Chondrocyte (in vitro differentiated cells): ENCODE data around the gene ARHGAP42. TPM values are rescaled to one million over a fixed set of nuclear protein-coding genes. Genes with fewer than 3 reads are reported as not detected.

Experiments used
- DNase-seq: peaks from one replicate; pipeline ENCODE4 v3.0.0; 2021; ENCODE audit warnings: mixed read lengths, low spot score
- H3K27ac Mint-ChIP-seq: one replicate; pipeline ENCODE4 v1.8.0; 2021; ENCODE audit warnings: mild to moderate bottlenecking, moderate library complexity, mixed read lengths; ENCODE audit not compliant: unreplicated experiment
- H3K27me3 Mint-ChIP-seq: 2 replicates; pipeline ENCODE4 v1.8.0; 2021; ENCODE audit warnings: low read depth, mixed read lengths
- H3K36me3 Mint-ChIP-seq: 2 replicates; pipeline ENCODE4 v1.8.0; 2021; ENCODE audit warnings: low read depth, mixed read lengths
- H3K4me1 Mint-ChIP-seq: 2 replicates; pipeline ENCODE4 v1.8.0; 2021; ENCODE audit warnings: low read depth, mild to moderate bottlenecking, mixed read lengths
- H3K4me3 Mint-ChIP-seq: one replicate; pipeline ENCODE4 v1.8.0; 2021; ENCODE audit warnings: mild to moderate bottlenecking, moderate library complexity, mixed read lengths; ENCODE audit not compliant: unreplicated experiment
- H3K9me3 Mint-ChIP-seq: 2 replicates; pipeline ENCODE4 v1.8.0; 2021; ENCODE audit warnings: low read depth, mixed read lengths
- total RNA-seq: library from RNA; stranded (reverse); gene quantifications from 3 replicates; pipeline ENCODE4 v1.2.1, GENCODE V29; 2021
- TF ChIP-seq, protein P1 (sequence below): fragments of 200-600 bp; sonication (generic); IDR thresholded peaks from 2 replicates; pipeline ENCODE4 v1.5.0; 2021; ENCODE audit warnings: antibody characterized with exemption, mild to moderate bottlenecking, moderate library complexity

ARHGAP42 gene
- total RNA-seq, 1 donor from 2014 or later: 16.1 TPM

DNA sequence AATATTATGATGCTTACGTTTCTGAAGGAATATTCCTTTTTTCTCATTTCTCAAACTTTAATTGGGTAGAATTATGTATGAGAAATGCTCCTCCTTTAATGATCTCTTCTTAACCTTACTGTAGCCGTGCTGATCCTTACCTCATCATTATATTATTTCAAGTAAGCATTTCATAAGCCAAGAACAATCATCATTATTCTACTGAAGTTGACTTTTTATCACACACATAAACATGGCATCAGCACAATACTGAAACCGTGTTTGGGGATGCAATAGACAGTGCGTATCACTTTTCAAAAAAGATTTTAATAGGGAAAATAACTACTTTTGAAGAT is 162.8 kb downstream of the ARHGAP42 start:
- Mint-ChIP-seq H3K36me3 (no peaks in the 10 kb centered on the region), H3K4me1 (peaks cover 15% of the 10 kb centered on the region), H3K4me3 (no peak overlapping the region), H3K27ac (peak overlapping the region; percentile 80), H3K9me3 (no peaks in the 10 kb centered on the region), H3K27me3 (no peaks in the 10 kb centered on the region)
- no peak for DNase-seq
- TF ChIP-seq, protein P1, sequence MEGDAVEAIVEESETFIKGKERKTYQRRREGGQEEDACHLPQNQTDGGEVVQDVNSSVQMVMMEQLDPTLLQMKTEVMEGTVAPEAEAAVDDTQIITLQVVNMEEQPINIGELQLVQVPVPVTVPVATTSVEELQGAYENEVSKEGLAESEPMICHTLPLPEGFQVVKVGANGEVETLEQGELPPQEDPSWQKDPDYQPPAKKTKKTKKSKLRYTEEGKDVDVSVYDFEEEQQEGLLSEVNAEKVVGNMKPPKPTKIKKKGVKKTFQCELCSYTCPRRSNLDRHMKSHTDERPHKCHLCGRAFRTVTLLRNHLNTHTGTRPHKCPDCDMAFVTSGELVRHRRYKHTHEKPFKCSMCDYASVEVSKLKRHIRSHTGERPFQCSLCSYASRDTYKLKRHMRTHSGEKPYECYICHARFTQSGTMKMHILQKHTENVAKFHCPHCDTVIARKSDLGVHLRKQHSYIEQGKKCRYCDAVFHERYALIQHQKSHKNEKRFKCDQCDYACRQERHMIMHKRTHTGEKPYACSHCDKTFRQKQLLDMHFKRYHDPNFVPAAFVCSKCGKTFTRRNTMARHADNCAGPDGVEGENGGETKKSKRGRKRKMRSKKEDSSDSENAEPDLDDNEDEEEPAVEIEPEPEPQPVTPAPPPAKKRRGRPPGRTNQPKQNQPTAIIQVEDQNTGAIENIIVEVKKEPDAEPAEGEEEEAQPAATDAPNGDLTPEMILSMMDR: no peak

DNA sequence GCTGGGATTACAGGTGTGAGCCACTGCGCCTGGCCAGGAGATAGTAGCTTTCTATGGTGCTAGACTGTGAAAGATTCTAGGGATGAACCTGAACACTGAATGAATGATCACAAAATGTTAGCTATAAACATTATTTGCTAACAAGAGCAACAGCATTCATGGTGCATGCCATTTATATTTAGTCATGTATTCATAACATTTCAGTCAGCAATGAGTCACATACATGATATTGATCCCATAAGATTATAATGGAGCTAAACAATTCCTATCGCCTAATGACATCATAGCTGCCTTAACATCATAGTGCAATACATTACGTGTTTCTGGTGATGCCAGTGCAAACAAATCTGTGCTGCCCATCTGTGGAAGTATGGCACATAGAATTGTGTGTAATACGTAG is 164.1 kb downstream of the ARHGAP42 start:
- H3K27ac Mint-ChIP-seq: no peak overlapping the region
- DNase-seq: no peak
- no peaks in the 10 kb centered on the region for H3K36me3 Mint-ChIP-seq
- H3K9me3 Mint-ChIP-seq: no peaks in the 10 kb centered on the region
- TF ChIP-seq, protein P1: no peak
- no peak overlapping the region for H3K4me3 Mint-ChIP-seq
- no peaks in the 10 kb centered on the region for H3K27me3 Mint-ChIP-seq
- peaks cover 16% of the 10 kb centered on the region for H3K4me1 Mint-ChIP-seq

DNA sequence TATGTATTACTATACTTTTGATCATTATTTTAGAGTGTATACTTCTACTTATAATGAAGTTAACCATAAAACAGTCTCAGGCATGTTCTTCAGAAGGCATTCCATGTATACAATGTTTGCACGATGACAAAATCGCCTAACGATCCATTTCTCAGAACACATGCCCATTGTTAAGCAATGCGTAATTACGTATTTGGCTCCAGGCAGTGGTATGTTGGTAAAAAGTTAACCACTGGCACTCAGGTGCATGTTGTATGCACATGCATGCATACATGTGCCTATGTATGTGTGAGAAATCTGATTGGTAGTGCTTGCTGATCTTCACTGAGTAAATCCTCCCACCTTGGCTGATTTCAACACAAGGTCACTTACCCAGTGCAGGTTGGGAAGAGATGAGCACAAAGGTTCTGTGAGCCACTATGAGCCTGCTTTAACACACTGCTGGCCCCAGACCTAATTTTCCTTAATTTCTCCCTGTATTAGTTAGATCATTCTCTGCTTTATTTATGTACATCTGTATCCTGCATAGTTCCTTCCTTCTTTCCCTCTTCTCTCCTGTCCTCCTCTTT is 164.6 kb downstream of the ARHGAP42 start:
- no peaks in the 10 kb centered on the region for H3K27me3 Mint-ChIP-seq
- H3K36me3 Mint-ChIP-seq: no peaks in the 10 kb centered on the region
- no peak overlapping the region for H3K27ac Mint-ChIP-seq
- no peak for DNase-seq
- peaks cover 21% of the 10 kb centered on the region for H3K4me1 Mint-ChIP-seq
- no peak overlapping the region for H3K4me3 Mint-ChIP-seq
- TF ChIP-seq, protein P1: no peak
- H3K9me3 Mint-ChIP-seq: no peaks in the 10 kb centered on the region

DNA sequence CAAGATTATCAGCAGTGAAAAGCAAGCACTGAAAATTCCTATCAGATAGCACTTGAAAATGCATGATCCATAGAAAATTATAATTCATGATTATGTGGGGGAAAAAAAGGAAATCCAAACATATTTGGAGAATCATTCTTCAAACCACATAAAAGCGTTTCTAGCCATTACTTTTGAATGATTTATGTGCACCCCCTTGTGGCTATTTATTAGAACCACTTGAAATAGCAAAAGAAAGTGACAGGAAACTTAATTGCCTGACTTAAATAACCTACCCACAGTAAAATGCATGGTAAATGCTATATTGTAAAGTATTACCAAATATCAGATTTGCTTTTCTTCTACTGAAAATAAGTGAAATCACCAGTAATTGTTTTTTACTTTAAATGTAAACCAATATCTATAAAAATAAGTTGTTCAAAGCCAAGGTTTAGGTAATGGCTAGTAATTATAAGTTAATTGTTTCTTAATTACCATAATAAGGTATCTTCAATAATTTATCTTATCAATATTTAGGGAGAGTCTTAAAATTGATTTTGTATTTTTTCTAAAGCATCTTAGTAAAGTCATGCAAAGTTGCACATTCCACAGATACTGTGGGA is 168.5 kb downstream of the ARHGAP42 start:
- no peak overlapping the region for H3K4me3 Mint-ChIP-seq
- no peaks in the 10 kb centered on the region for H3K9me3 Mint-ChIP-seq
- peaks cover 15% of the 10 kb centered on the region for H3K4me1 Mint-ChIP-seq
- H3K27ac Mint-ChIP-seq: no peak overlapping the region
- TF ChIP-seq, protein P1: peak; percentile 94
- no peak for DNase-seq
- no peaks in the 10 kb centered on the region for H3K27me3 Mint-ChIP-seq
- no peaks in the 10 kb centered on the region for H3K36me3 Mint-ChIP-seq

DNA sequence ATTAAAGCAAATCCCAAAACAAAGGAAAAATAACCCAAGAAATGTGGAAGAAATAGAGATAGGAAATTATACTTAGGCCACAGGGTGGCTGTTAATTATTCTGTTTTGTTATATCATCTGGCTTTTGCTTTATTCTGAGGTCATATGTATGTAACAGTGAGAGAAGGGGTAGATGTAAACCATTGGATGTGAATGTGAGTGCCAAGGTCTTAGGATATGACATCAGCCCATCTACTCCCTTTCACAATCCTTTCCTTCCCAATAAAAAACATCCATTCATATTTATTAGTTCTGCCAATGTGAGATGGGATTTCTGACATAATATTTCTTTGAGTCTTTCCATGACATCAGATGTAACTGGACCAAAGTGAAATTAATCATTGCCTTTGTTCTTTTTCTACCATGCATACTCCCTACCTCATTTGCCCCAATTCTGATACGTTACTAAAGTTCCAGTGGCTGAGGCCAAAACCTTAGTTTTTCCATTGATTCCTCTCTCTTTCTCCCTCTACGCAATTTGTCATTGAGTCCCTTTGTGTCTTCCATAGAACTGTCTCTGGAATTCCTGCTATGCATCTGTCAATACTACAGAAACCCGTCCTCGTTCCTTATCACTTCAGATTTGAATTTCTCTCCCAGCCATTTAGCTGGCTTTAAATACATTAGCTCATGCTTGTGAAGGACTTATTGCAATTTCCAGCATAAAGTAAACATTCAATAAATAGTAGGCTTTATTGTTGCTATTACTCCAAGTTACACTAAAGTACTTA is 170.3 kb downstream of the ARHGAP42 start:
- Mint-ChIP-seq H3K27ac (no peak overlapping the region), H3K36me3 (no peaks in the 10 kb centered on the region), H3K4me3 (no peak overlapping the region), H3K27me3 (no peaks in the 10 kb centered on the region), H3K9me3 (no peaks in the 10 kb centered on the region), H3K4me1 (peaks cover 15% of the 10 kb centered on the region)
- TF ChIP-seq, protein P1: no peak
- no peak for DNase-seq
